ENCODE data around the gene GLG1. TPM values are rescaled to one million over a fixed set of nuclear protein-coding genes. Genes with fewer than 3 reads are reported as not detected.

The GLG1 gene
- total RNA-seq, 1 donor from 2014 or later, result 153 TPM

DNA sequence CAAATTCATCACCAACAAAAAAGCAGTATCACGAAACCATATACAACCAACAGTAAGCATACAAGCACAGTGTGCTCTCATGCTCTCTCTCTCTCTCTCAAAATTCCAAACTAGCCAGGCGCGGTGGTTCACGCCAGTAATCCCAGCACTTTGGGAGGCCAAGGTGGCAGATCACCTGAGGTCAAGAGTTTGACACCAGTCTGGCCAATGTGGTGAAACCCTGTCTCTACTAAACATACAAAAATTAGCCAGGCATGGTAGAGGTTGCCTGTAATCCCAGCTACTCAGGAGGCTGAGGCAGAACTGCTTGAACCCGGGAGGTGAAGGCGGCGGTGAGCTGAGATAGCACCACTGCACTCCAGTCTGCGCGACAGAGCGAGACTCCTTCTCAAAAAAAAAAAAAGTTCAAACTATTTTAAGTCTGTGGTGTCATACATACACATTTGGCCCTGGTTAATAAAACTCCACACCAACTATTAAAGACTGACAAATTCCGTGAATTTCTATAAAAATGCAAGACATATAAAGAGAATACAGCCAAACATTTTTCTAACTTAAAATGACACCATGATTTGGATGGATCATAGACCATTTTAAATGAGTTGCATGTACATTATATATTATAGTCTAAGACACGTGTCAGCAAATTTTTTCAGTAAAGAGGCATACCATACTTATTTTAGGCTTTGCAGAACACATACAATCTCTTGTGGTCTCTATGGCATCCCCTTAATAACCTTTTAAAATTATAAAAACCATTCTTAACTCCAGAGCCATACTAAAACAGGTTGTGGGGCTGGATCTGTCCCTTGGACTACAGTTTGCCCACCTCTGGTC, 30.9 kb downstream of the GLG1 start:
- TF ChIP-seq, protein P1, sequence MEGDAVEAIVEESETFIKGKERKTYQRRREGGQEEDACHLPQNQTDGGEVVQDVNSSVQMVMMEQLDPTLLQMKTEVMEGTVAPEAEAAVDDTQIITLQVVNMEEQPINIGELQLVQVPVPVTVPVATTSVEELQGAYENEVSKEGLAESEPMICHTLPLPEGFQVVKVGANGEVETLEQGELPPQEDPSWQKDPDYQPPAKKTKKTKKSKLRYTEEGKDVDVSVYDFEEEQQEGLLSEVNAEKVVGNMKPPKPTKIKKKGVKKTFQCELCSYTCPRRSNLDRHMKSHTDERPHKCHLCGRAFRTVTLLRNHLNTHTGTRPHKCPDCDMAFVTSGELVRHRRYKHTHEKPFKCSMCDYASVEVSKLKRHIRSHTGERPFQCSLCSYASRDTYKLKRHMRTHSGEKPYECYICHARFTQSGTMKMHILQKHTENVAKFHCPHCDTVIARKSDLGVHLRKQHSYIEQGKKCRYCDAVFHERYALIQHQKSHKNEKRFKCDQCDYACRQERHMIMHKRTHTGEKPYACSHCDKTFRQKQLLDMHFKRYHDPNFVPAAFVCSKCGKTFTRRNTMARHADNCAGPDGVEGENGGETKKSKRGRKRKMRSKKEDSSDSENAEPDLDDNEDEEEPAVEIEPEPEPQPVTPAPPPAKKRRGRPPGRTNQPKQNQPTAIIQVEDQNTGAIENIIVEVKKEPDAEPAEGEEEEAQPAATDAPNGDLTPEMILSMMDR (IDR thresholded peaks at IDR 0.05; ENCODE audit: insufficient read depth, low read depth, low read length), result no peak
- TF ChIP-seq EZH2 (IDR thresholded peaks at IDR 0.05; ENCODE audit: insufficient read depth, low read length), result no peak
- Mint-ChIP-seq H3K27me3 (ENCODE audit: low read depth, unreplicated experiment) (no peaks in the 10 kb centered on the region), H3K36me3 (ENCODE audit: low read depth, unreplicated experiment) (no peaks in the 10 kb centered on the region), H3K27ac (ENCODE audit: unreplicated experiment) (no peak overlapping the region), H3K9me3 (ENCODE audit: unreplicated experiment) (no peaks in the 10 kb centered on the region), H3K4me3 (ENCODE audit: unreplicated experiment) (no peak overlapping the region), H3K4me1 (ENCODE audit: low read depth, unreplicated experiment) (peaks cover 29% of the 10 kb centered on the region)
- no peaks in the 10 kb centered on the region for H3K27me3 ChIP-seq (ENCODE audit: insufficient read depth, low read length)
- H3K4me3 ChIP-seq (ENCODE audit: insufficient read depth, low read depth, low read length), result no peak overlapping the region
- no peak overlapping the region for H3K4me2 ChIP-seq (ENCODE audit: low read length)
- DNase-seq (ENCODE audit: low read depth) (no peak), FAIRE-seq (no peak)
- peaks cover 11% of the 10 kb centered on the region for H3K4me1 ChIP-seq (ENCODE audit: insufficient read depth, low read length)
- peaks cover 97% of the 10 kb centered on the region for H3K79me2 ChIP-seq (ENCODE audit: insufficient read depth, low read length)
- H3K27ac ChIP-seq (ENCODE audit: low read depth, low read length), result no peak overlapping the region
- H3K9ac ChIP-seq (ENCODE audit: low read length), result no peak overlapping the region
- H3K36me3 ChIP-seq (ENCODE audit: insufficient read depth, low read length), result peaks cover 3% of the 10 kb centered on the region
- peaks cover 97% of the 10 kb centered on the region for H4K20me1 ChIP-seq (ENCODE audit: insufficient read depth, low read length)
- no peaks in the 10 kb centered on the region for H3K9me3 ChIP-seq (ENCODE audit: insufficient read depth, low read depth, low read length)
- H2AFZ ChIP-seq (ENCODE audit: low read depth, low read length), result no peak overlapping the region

DNA sequence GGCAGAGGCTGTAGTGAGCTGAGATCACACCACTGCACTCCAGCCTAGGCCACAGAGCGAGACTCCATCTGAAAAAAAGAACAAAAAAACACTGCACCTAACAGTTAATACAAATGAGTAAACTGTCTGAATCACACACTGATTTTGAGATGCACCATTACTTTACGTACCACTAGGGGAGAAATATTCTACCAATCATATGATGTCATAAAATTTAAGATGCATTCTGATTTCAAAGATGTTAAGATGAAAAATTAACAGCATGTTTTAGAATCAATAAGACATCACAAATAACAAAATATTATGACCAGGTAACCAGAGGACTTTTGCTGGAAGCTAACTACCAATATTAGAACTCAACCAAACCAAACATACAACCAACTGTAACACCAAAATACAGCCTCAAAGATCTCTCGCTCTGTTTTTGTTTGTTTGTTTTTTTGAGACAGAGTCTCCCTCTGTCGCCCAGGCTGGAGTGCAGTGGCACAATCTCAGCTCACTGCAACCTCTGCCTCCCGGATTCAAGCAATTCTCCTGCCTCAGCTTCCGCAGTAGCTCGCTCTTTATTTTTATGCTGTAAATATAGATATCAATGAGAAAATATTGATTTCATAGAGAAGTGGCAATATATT, 31.6 kb downstream of the GLG1 start:
- Histone ChIP-seq H3K79me2 (ENCODE audit: insufficient read depth, low read length) (peaks cover 97% of the 10 kb centered on the region), H3K27ac (ENCODE audit: low read depth, low read length) (no peak overlapping the region), H3K27me3 (ENCODE audit: insufficient read depth, low read length) (no peaks in the 10 kb centered on the region), H4K20me1 (ENCODE audit: insufficient read depth, low read length) (peaks cover 97% of the 10 kb centered on the region), H3K4me1 (ENCODE audit: insufficient read depth, low read length) (peaks cover 11% of the 10 kb centered on the region), H3K36me3 (ENCODE audit: insufficient read depth, low read length) (peaks cover 3% of the 10 kb centered on the region), H3K4me2 (ENCODE audit: low read length) (no peak overlapping the region), H3K9me3 (ENCODE audit: insufficient read depth, low read depth, low read length) (no peaks in the 10 kb centered on the region), H3K9ac (ENCODE audit: low read length) (no peak overlapping the region), H3K4me3 (ENCODE audit: insufficient read depth, low read depth, low read length) (no peak overlapping the region), H2AFZ (ENCODE audit: low read depth, low read length) (no peak overlapping the region)
- Mint-ChIP-seq H3K4me1 (ENCODE audit: low read depth, unreplicated experiment) (peaks cover 25% of the 10 kb centered on the region), H3K36me3 (ENCODE audit: low read depth, unreplicated experiment) (no peaks in the 10 kb centered on the region), H3K27ac (ENCODE audit: unreplicated experiment) (no peak overlapping the region), H3K4me3 (ENCODE audit: unreplicated experiment) (no peak overlapping the region), H3K27me3 (ENCODE audit: low read depth, unreplicated experiment) (no peaks in the 10 kb centered on the region), H3K9me3 (ENCODE audit: unreplicated experiment) (no peaks in the 10 kb centered on the region)
- FAIRE-seq (no peak), DNase-seq (ENCODE audit: low read depth) (no peak)
- TF ChIP-seq EZH2 (IDR thresholded peaks at IDR 0.05; ENCODE audit: insufficient read depth, low read length), result no peak
- TF ChIP-seq, protein P1 (IDR thresholded peaks at IDR 0.05; ENCODE audit: insufficient read depth, low read depth, low read length), result no peak
